B cell (primary cell): ENCODE measurements around the gene WASF3.

Source experiments
- EZH2 ChIP-seq: IDR thresholded peaks from 2 replicates; pipeline ENCODE4 v1.6.1; 2012; ENCODE audit warnings: borderline replicate concordance, low read depth, mild to moderate bottlenecking, moderate library complexity, low read length; ENCODE audit not compliant: insufficient read depth, poor library complexity, severe bottlenecking
- TF ChIP-seq, protein P1 (sequence below): fragments of 200-600 bp; IDR thresholded peaks from one replicate; pipeline ENCODE4 v1.8.0; 2022; ENCODE audit warnings: antibody characterized with exemption, mild to moderate bottlenecking

GRCh38 chr13:26515721-26516120 is 41.8 kb upstream of the WASF3 start:
- TF ChIP-seq, protein P1, sequence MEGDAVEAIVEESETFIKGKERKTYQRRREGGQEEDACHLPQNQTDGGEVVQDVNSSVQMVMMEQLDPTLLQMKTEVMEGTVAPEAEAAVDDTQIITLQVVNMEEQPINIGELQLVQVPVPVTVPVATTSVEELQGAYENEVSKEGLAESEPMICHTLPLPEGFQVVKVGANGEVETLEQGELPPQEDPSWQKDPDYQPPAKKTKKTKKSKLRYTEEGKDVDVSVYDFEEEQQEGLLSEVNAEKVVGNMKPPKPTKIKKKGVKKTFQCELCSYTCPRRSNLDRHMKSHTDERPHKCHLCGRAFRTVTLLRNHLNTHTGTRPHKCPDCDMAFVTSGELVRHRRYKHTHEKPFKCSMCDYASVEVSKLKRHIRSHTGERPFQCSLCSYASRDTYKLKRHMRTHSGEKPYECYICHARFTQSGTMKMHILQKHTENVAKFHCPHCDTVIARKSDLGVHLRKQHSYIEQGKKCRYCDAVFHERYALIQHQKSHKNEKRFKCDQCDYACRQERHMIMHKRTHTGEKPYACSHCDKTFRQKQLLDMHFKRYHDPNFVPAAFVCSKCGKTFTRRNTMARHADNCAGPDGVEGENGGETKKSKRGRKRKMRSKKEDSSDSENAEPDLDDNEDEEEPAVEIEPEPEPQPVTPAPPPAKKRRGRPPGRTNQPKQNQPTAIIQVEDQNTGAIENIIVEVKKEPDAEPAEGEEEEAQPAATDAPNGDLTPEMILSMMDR, result no peak
- no peak for TF ChIP-seq EZH2
